Measurements from ENCODE around the gene GAD1. TPM values are rescaled to one million over a fixed set of nuclear protein-coding genes. Genes with fewer than 3 reads are reported as not detected.

Gene GAD1
- total RNA-seq, 4 donors from 2014 or later: not detected

GRCh38 chr2:170831115-170831514 is 14.4 kb downstream of the GAD1 start:
- TF ChIP-seq, protein P1, sequence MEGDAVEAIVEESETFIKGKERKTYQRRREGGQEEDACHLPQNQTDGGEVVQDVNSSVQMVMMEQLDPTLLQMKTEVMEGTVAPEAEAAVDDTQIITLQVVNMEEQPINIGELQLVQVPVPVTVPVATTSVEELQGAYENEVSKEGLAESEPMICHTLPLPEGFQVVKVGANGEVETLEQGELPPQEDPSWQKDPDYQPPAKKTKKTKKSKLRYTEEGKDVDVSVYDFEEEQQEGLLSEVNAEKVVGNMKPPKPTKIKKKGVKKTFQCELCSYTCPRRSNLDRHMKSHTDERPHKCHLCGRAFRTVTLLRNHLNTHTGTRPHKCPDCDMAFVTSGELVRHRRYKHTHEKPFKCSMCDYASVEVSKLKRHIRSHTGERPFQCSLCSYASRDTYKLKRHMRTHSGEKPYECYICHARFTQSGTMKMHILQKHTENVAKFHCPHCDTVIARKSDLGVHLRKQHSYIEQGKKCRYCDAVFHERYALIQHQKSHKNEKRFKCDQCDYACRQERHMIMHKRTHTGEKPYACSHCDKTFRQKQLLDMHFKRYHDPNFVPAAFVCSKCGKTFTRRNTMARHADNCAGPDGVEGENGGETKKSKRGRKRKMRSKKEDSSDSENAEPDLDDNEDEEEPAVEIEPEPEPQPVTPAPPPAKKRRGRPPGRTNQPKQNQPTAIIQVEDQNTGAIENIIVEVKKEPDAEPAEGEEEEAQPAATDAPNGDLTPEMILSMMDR (IDR thresholded peaks at IDR 0.05 in 4 of 5, conservative IDR thresholded peaks at IDR 0.05 in 1 of 5): no peak
- no peak for TF ChIP-seq POLR2A (IDR thresholded peaks at IDR 0.05)

DNA sequence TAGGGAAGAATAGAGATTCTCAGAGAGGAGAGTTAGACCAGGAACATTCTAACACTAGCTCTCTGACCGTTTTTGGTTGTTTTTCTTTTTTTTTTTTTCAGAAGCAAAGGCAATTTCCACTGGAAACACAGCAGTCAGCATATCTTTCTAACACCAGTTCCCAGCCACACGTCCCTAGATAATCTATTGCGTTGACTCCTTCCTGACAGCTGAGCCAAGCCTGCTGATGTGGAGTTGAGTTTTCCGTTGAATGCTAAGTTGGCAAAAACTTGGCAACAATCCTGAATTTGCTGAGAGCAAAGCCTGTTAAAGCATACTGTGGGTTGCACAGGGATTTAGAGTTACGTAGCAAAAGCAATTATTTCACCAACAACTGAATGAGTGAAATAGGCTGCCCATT is 19.3 kb downstream of the GAD1 start:
- no peak overlapping the region for H3K4me3 ChIP-seq
- H3K27ac ChIP-seq: no peak overlapping the region
- H3K4me1 ChIP-seq: no peaks in the 10 kb centered on the region
- TF ChIP-seq POLR2A (IDR thresholded peaks at IDR 0.05): no peak
- TF ChIP-seq, protein P1 (IDR thresholded peaks at IDR 0.05 in 4 of 5, conservative IDR thresholded peaks at IDR 0.05 in 1 of 5): no peak
- H3K36me3 ChIP-seq: no peaks in the 10 kb centered on the region
- in situ Hi-C loops (cut with MboI; ENCODE audit: low sequenced_read_pairs in 4 of 4): no loop called here
- DNase-seq: no peak
- H3K27me3 ChIP-seq: no peaks in the 10 kb centered on the region
- no peaks in the 10 kb centered on the region for H3K9me3 ChIP-seq
- ATAC-seq: no peak
- intact Hi-C loops (cut with DNase I; ENCODE audit: low total_unique reads): no loop called here

More at GRCh38 chr2:170831115-170831514, 14.4 kb downstream of the GAD1 start:
- in situ Hi-C loops (cut with MboI; ENCODE audit: low sequenced_read_pairs in 4 of 4): no loop called here
- H3K27me3 ChIP-seq: peaks cover 0 to 15% (median 12%) of the 10 kb centered on the region in 3 donors
- intact Hi-C loops (cut with DNase I; ENCODE audit: low total_unique reads): no loop called here
- H3K4me1 ChIP-seq: no peaks in the 10 kb centered on the region
- ATAC-seq (no peak), DNase-seq (no peak)
- H3K27ac ChIP-seq: no peak overlapping the region
- H3K36me3 ChIP-seq: no peaks in the 10 kb centered on the region
- H3K4me3 ChIP-seq: no peak overlapping the region
- no peaks in the 10 kb centered on the region for H3K9me3 ChIP-seq

- Histone ChIP-seq H3K4me1 (no peaks in the 10 kb centered on the region), H3K9me3 (no peaks in the 10 kb centered on the region), H3K4me3 (no peak overlapping the region), H3K27me3 (peaks cover 0 to 3% (median 0%) of the 10 kb centered on the region in 3 donors), H3K36me3 (no peaks in the 10 kb centered on the region), H3K27ac (no peak overlapping the region)
- TF ChIP-seq, protein P1 (IDR thresholded peaks at IDR 0.05 in 4 of 5, conservative IDR thresholded peaks at IDR 0.05 in 1 of 5): no peak
- in situ Hi-C loops (cut with MboI; ENCODE audit: low sequenced_read_pairs in 4 of 4) (no loop called here), intact Hi-C loops (cut with DNase I; ENCODE audit: low total_unique reads) (no loop called here)
- DNase-seq (no peak), ATAC-seq (no peak)
Measured at GRCh38 chr2:170840717-170841210, 24.1 kb downstream of the GAD1 start.

DNA sequence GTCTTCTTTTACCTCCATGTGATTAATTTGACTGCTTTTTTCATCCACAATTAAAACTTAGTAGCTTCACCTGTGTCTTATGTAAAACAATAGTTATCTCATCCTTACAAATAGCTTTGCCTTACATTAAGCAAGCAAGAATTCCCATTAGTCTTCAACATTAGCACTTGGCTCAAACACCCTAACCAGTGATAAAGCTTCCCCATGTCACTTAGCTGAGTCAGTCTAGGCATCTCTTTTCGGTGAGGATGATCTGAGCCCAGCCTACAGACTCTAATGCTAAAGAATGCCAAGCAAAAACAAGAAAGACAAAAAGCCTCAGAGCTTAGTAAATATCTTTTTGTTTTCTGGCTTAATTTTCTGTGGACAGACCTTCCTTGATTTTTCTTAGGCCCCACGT is 26.1 kb downstream of the GAD1 start:
- TF ChIP-seq, protein P1 (IDR thresholded peaks at IDR 0.05 in 4 of 5, conservative IDR thresholded peaks at IDR 0.05 in 1 of 5): no peak
- no peak for TF ChIP-seq POLR2A (IDR thresholded peaks at IDR 0.05)
- no peak overlapping the region for H3K4me3 ChIP-seq
- in situ Hi-C loops (cut with MboI; ENCODE audit: low sequenced_read_pairs in 4 of 4) (no loop called here), intact Hi-C loops (cut with DNase I; ENCODE audit: low total_unique reads) (no loop called here)
- no peak overlapping the region for H3K27ac ChIP-seq
- no peaks in the 10 kb centered on the region for H3K9me3 ChIP-seq
- DNase-seq (no peak), ATAC-seq (no peak)
- no peaks in the 10 kb centered on the region for H3K4me1 ChIP-seq
- H3K36me3 ChIP-seq: no peaks in the 10 kb centered on the region
- H3K27me3 ChIP-seq: peaks cover 0 to 3% (median 0%) of the 10 kb centered on the region in 3 donors

DNA sequence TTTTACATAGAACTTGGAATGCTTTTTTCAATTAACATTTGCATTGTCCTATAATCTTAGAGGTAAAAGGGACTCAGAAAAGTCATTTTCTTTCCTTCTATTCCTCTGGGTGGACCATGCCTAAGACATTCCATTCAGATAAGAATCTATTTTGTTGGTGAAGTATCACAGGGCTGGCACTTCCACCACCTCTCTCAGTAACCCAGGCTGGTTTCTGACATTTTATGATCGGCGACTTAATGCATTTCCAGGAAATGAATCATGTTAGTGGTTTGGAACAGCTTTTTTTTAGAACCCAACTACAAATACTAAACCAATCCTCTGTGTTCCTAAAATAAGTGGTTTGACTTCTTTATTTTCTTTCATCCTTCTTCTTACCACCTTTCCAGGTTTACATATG is 27.0 kb downstream of the GAD1 start:
- DNase-seq: no peak
- Histone ChIP-seq H3K27me3 (peaks cover 0 to 3% (median 0%) of the 10 kb centered on the region in 3 donors), H3K36me3 (no peaks in the 10 kb centered on the region), H3K4me3 (no peak overlapping the region), H3K9me3 (no peaks in the 10 kb centered on the region), H3K27ac (no peak overlapping the region), H3K4me1 (no peaks in the 10 kb centered on the region)
- TF ChIP-seq POLR2A (IDR thresholded peaks at IDR 0.05): no peak
- TF ChIP-seq, protein P1 (IDR thresholded peaks at IDR 0.05 in 4 of 5, conservative IDR thresholded peaks at IDR 0.05 in 1 of 5): no peak
- in situ Hi-C loops (cut with MboI; ENCODE audit: low sequenced_read_pairs in 4 of 4): no loop called here
- intact Hi-C loops (cut with DNase I; ENCODE audit: low total_unique reads): no loop called here
- no peak for ATAC-seq
